Panc1 (cell line): Measurements from ENCODE around the gene ARHGAP33.

ENCODE experiments used
- CTCF ChIP-seq: fragments of 450-650 bp; IDR thresholded peaks from 2 replicates; pipeline ENCODE4 v1.5.1; 2017; ENCODE audit warnings: mild to moderate bottlenecking
- POLR2AphosphoS5 ChIP-seq: IDR thresholded peaks from 2 replicates; pipeline ENCODE4 v1.6.1; 2012; ENCODE audit warnings: mild to moderate bottlenecking, low read depth, low read length, moderate library complexity
- REST ChIP-seq, 2 experiments: IDR thresholded peaks; 2 replicates each; pipeline ENCODE4 v1.6.1; 2011 to 2012; ENCODE audit warnings: low read depth in 2 of 2, control low read depth in 1 of 2, low read length in 1 of 2, mild to moderate bottlenecking in 1 of 2, moderate library complexity in 1 of 2; ENCODE audit not compliant: insufficient read depth in 1 of 2

DNA sequence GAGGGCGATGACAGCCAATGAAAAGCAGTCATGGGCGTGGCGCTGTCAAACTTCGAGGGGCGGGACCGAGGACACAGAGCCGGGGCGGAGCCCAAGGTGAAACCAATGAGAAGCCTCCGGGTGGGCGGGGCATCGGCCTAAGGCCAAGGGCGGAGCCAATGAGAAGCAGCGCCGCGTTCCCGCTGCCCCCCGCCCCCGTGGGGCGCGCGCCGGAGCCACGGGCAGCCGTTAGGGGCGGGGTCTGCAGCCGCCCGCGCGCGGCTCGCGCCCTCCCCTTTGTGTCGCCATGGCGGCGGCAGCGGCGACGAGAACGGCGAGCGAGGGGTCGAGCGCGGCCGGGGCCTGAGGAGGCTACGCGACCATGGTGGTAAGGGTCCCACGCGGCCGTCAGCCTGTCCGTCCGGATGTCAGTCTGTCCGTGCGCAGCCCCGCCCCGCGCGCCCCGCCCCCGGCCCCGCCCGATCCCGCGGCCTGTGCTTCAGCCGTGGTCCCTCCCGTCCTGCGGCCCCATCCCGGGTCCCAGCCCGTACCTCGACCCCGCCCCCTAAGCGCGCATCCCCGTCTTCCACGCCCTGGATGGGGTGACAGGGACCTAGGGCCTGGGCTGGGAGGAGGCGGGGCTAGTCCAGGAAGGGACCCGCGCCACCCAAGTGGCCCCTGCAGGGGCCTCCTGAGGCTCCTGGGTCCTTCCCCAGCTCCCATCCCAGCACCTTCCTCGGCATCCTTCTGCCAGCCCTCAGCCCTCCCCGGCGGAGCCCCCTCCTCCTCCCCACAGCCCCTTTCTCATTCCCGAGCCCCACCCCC lies at the start of gene ARHGAP33:
- TF ChIP-seq CTCF (no peak), REST (IDR thresholded peaks at IDR 0.05; ENCODE audit: insufficient read depth in 1 of 2, low read depth in 2 of 2, low read length in 1 of 2) (no peak), POLR2AphosphoS5 (peak; percentile 67)
